ENCODE measurements around the gene FBXO11.

GRCh38 chr2:47918043-47918442 lies 11.7 kb upstream of the FBXO11 start:
- TF ChIP-seq CTCF (IDR thresholded peaks at IDR 0.05), result no peak
- no peak for TF ChIP-seq EZH2 (IDR thresholded peaks at IDR 0.05)
- no peak for TF ChIP-seq EZH2phosphoT487 (IDR thresholded peaks at IDR 0.05)
